AG08396 (cell line): ENCODE results near the gene MYB.
"Not testable (repeated sequence)": the region's sequence is repeated elsewhere in the genome, so short reads cannot be mapped to it uniquely, and the experiment has no call there.

ENCODE experiments used
- DNase-seq: peaks from one replicate; pipeline ENCODE4 v3.0.0; 2012; ENCODE audit warnings: low spot score, mixed read lengths

MYB gene

GRCh38 chr6:135222623-135223022 is 41.5 kb downstream of the MYB start:
- no peak for DNase-seq

GRCh38 chr6:135224037-135224647 is 43.0 kb downstream of the MYB start:
- DNase-seq: no peak

GRCh38 chr6:135225911-135226310 is 44.8 kb downstream of the MYB start:
- DNase-seq: no peak

GRCh38 chr6:135226537-135226936 is 45.4 kb downstream of the MYB start:
- no peak for DNase-seq

GRCh38 chr6:135227349-135227748 is 46.2 kb downstream of the MYB start:
- DNase-seq: no peak

GRCh38 chr6:135227758-135228157 is 46.6 kb downstream of the MYB start:
- DNase-seq: no peak

GRCh38 chr6:135228486-135228885 is 47.4 kb downstream of the MYB start:
- no peak for DNase-seq

- no peak for DNase-seq
Measured at GRCh38 chr6:135229996-135230395, 48.9 kb downstream of the MYB start.

- no peak for DNase-seq
Measured at GRCh38 chr6:135230711-135231468, 49.8 kb downstream of the MYB start.

- DNase-seq: no peak
Measured at GRCh38 chr6:135231469-135231844, 50.3 kb downstream of the MYB start.

GRCh38 chr6:135233686-135234491 is 52.8 kb downstream of the MYB start:
- DNase-seq: no peak

- no peak for DNase-seq
Measured at GRCh38 chr6:135234492-135234780, 53.3 kb downstream of the MYB start.

- no peak for DNase-seq
Measured at GRCh38 chr6:135235716-135236115, 54.6 kb downstream of the MYB start.

GRCh38 chr6:135236319-135236718 is 55.2 kb downstream of the MYB start:
- DNase-seq: no peak

- no peak for DNase-seq
Measured at GRCh38 chr6:135236732-135237131, 55.6 kb downstream of the MYB start.

GRCh38 chr6:135240711-135241110 is 59.6 kb downstream of the MYB start:
- DNase-seq: no peak

- no peak for DNase-seq
Measured at GRCh38 chr6:135243871-135244796, 63.0 kb downstream of the MYB start.

GRCh38 chr6:135244805-135245204 is 63.7 kb downstream of the MYB start:
- DNase-seq: no peak

- DNase-seq: not testable (repeated sequence)
Measured at GRCh38 chr6:135246412-135247012, 65.4 kb downstream of the MYB start.

- DNase-seq: no peak
Measured at GRCh38 chr6:135250234-135250633, 69.1 kb downstream of the MYB start.

GRCh38 chr6:135250751-135251497 is 69.8 kb downstream of the MYB start:
- DNase-seq: no peak
